KMS-11 (cell line): ENCODE data around the gene TRAFD1.

Experiments used
- H2AFZ ChIP-seq: fragments of 200-600 bp; sonication (generic); 2 replicates; pipeline ENCODE4 v1.6.1; 2016; ENCODE audit warnings: antibody characterized with exemption, mixed run types, low read depth
- H3K27ac ChIP-seq: fragments of 200-600 bp; sonication (generic); 2 replicates; pipeline ENCODE4 v1.6.1; 2016; ENCODE audit warnings: mild to moderate bottlenecking, mixed run types
- H3K27me3 ChIP-seq: fragments of 200-600 bp; sonication (generic); 2 replicates; pipeline ENCODE4 v1.6.1; 2017; ENCODE audit warnings: mild to moderate bottlenecking, low read depth, mixed run types, moderate library complexity; ENCODE audit not compliant: insufficient read depth
- H3K36me3 ChIP-seq: fragments of 200-600 bp; sonication (generic); 2 replicates; pipeline ENCODE4 v1.6.1; 2017; ENCODE audit warnings: mild to moderate bottlenecking, mixed run types; ENCODE audit not compliant: insufficient read depth
- H3K4me1 ChIP-seq: fragments of 200-600 bp; sonication (generic); 2 replicates; pipeline ENCODE4 v1.6.1; 2016; ENCODE audit warnings: mild to moderate bottlenecking, low read depth, mixed run types; ENCODE audit not compliant: poor library complexity, severe bottlenecking
- H3K4me2 ChIP-seq: fragments of 200-600 bp; sonication (generic); 2 replicates; pipeline ENCODE4 v1.7.0; 2016; ENCODE audit warnings: mild to moderate bottlenecking, mixed run types
- H3K4me3 ChIP-seq: fragments of 200-600 bp; sonication (generic); IDR thresholded peaks from 2 replicates; pipeline ENCODE4 v1.6.1; 2017; ENCODE audit warnings: low read depth, low read length, mixed read lengths; ENCODE audit not compliant: insufficient read depth
- H3K79me2 ChIP-seq: fragments of 200-600 bp; sonication (generic); 2 replicates; pipeline ENCODE4 v1.6.1; 2016; ENCODE audit warnings: low read depth, mixed run types; ENCODE audit not compliant: insufficient read depth
- H3K9ac ChIP-seq: fragments of 200-600 bp; sonication (generic); 2 replicates; pipeline ENCODE4 v1.6.1; 2016; ENCODE audit warnings: mild to moderate bottlenecking, mixed run types
- H4K20me1 ChIP-seq: fragments of 200-600 bp; sonication (generic); 2 replicates; pipeline ENCODE4 v1.6.1; 2016; ENCODE audit warnings: mild to moderate bottlenecking, mixed run types; ENCODE audit not compliant: insufficient read depth
- CTCF ChIP-seq: fragments of 200-600 bp; sonication (generic); conservative IDR thresholded peaks from 2 replicates; pipeline ENCODE4 v1.6.1; 2017; ENCODE audit warnings: low read depth, mild to moderate bottlenecking, antibody characterized with exemption, low read length, moderate library complexity, mixed read lengths

The TRAFD1 gene

GRCh38 chr12:112168561-112168971 lies 43.2 kb downstream of the TRAFD1 start:
- Histone ChIP-seq H3K9ac (no peak overlapping the region), H2AFZ (no peak overlapping the region), H3K27me3 (no peaks in the 10 kb centered on the region), H3K36me3 (no peaks in the 10 kb centered on the region), H3K4me1 (no peaks in the 10 kb centered on the region), H3K4me2 (no peak overlapping the region), H3K27ac (no peak overlapping the region), H4K20me1 (no peaks in the 10 kb centered on the region), H3K79me2 (no peaks in the 10 kb centered on the region), H3K4me3 (no peak overlapping the region)
- no peak for TF ChIP-seq CTCF

GRCh38 chr12:112169161-112169872 lies 44.0 kb downstream of the TRAFD1 start:
- Histone ChIP-seq H3K4me3 (no peak overlapping the region), H3K27me3 (no peaks in the 10 kb centered on the region), H3K27ac (no peak overlapping the region), H2AFZ (no peak overlapping the region), H3K36me3 (no peaks in the 10 kb centered on the region), H4K20me1 (no peaks in the 10 kb centered on the region), H3K79me2 (no peaks in the 10 kb centered on the region), H3K4me1 (no peaks in the 10 kb centered on the region), H3K4me2 (no peak overlapping the region), H3K9ac (no peak overlapping the region)
- no peak for TF ChIP-seq CTCF

- H3K36me3 ChIP-seq, result no peaks in the 10 kb centered on the region
- H4K20me1 ChIP-seq, result no peaks in the 10 kb centered on the region
- H3K9ac ChIP-seq, result no peak overlapping the region
- H2AFZ ChIP-seq, result no peak overlapping the region
- no peaks in the 10 kb centered on the region for H3K4me1 ChIP-seq
- H3K4me3 ChIP-seq, result no peak overlapping the region
- H3K27ac ChIP-seq, result no peak overlapping the region
- H3K27me3 ChIP-seq, result no peaks in the 10 kb centered on the region
- no peak overlapping the region for H3K4me2 ChIP-seq
- no peak for TF ChIP-seq CTCF
- H3K79me2 ChIP-seq, result no peaks in the 10 kb centered on the region
Measured at GRCh38 chr12:112169966-112170365, 44.6 kb downstream of the TRAFD1 start.

- Histone ChIP-seq H3K4me3 (no peak overlapping the region), H3K9ac (no peak overlapping the region), H3K79me2 (no peaks in the 10 kb centered on the region), H3K4me2 (no peak overlapping the region), H3K36me3 (no peaks in the 10 kb centered on the region), H2AFZ (no peak overlapping the region), H3K27ac (no peak overlapping the region), H4K20me1 (no peaks in the 10 kb centered on the region), H3K4me1 (no peaks in the 10 kb centered on the region), H3K27me3 (no peaks in the 10 kb centered on the region)
- 0 out of 2 replicates have a peak, but pooled peaks have one; percentile 20 for TF ChIP-seq CTCF
Measured at GRCh38 chr12:112170376-112170775, 45.0 kb downstream of the TRAFD1 start.
